Measurements from ENCODE around the gene YTHDC2.

DNA sequence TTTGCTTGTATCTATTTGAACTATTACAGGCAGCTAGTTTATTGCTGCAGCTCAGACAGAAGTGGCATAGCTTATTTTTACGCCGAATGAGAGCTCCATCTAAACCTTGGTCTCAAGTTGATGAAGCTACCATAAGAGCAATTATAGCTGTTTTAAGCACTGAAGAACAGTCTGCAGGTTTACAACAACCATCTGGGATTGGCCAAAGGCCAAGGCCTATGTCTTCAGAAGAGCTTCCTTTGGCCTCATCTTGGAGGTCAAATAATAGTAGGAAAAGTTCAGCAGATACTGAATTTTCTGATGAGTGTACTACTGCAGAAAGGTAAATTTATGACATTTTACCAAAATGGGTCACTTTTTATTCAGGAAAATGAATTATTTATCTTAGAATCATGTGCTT, 67.9 kb downstream of the YTHDC2 start:
- no peak for TF ChIP-seq CTCF (IDR thresholded peaks at IDR 0.05; ENCODE audit: low read length)
- no peak for TF ChIP-seq EZH2 (optimal IDR thresholded peaks at IDR 0.05; ENCODE audit: low read depth, low read length)
